ENCODE measurements around the gene HSPBP1.

DNA sequence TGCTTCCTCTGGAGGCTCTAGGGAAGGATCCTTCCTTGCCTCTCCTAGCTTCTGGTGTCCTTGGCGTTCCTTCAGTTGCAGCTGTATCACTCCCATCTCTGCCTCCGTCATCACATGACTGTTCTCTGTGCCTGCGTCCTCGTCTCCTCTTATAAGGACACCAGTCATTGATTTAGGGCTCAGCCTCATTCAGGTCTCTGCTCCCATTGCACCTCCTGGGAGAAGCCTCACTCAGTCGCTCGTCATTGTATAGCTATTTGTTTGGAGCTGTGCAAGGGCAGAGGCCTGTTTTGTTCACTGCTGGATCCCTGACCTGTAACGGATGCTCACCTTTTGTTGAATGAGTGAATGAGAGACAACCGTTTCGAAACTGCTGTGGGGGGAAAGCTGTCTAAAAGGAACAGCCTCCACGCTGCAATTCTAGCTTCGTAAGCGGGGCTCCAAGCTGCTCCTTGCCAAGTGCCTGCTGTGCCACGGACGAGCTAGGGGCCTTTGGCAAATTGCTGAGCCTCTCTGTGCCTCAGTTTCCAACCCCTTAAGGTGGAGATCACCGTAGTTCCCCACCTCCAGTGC lies 21.1 kb upstream of the HSPBP1 start:
- TF ChIP-seq EP300 (IDR thresholded peaks at IDR 0.05) (no peak), POLR2A (IDR thresholded peaks at IDR 0.05; ENCODE audit: low read depth) (no peak), POLR2AphosphoS5 (IDR thresholded peaks at IDR 0.05) (no peak)
- TF ChIP-seq, protein P1, sequence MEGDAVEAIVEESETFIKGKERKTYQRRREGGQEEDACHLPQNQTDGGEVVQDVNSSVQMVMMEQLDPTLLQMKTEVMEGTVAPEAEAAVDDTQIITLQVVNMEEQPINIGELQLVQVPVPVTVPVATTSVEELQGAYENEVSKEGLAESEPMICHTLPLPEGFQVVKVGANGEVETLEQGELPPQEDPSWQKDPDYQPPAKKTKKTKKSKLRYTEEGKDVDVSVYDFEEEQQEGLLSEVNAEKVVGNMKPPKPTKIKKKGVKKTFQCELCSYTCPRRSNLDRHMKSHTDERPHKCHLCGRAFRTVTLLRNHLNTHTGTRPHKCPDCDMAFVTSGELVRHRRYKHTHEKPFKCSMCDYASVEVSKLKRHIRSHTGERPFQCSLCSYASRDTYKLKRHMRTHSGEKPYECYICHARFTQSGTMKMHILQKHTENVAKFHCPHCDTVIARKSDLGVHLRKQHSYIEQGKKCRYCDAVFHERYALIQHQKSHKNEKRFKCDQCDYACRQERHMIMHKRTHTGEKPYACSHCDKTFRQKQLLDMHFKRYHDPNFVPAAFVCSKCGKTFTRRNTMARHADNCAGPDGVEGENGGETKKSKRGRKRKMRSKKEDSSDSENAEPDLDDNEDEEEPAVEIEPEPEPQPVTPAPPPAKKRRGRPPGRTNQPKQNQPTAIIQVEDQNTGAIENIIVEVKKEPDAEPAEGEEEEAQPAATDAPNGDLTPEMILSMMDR (IDR thresholded peaks at IDR 0.05) = no peak
